GM13977 (cell line): ENCODE measurements around the gene CFAP126.
"Not testable (repeated sequence)": the region's sequence is repeated elsewhere in the genome, so short reads cannot be mapped to it uniquely, and the experiment has no call there.

Experiments
- DNase-seq: peaks from one replicate; pipeline ENCODE4 v3.0.0; 2012; ENCODE audit warnings: low spot score
- CTCF ChIP-seq: IDR thresholded peaks from 2 replicates; pipeline ENCODE4 v1.5.1; 2012; ENCODE audit warnings: mild to moderate bottlenecking, control low read depth; ENCODE audit not compliant: insufficient read depth; ENCODE audit errors: extremely low read depth, missing control alignments
- in situ Hi-C: fragments of 300-500 bp; cut with MboI; formaldehyde crosslinking; loops from one replicate; pipeline ENCODE4 v1.12.0; 2022; ENCODE audit warnings: low sequenced_read_pairs, low pct_unique_long_range_greater_than_20kb, mixed read lengths, inconsistent platforms; ENCODE audit not compliant: unreplicated experiment

Gene CFAP126

GRCh38 chr1:161389691-161390558 lies 22.2 kb upstream of the CFAP126 start:
- DNase-seq = peak; percentile 90
- in situ Hi-C loops = no loop called here
- TF ChIP-seq CTCF = no peak

DNA sequence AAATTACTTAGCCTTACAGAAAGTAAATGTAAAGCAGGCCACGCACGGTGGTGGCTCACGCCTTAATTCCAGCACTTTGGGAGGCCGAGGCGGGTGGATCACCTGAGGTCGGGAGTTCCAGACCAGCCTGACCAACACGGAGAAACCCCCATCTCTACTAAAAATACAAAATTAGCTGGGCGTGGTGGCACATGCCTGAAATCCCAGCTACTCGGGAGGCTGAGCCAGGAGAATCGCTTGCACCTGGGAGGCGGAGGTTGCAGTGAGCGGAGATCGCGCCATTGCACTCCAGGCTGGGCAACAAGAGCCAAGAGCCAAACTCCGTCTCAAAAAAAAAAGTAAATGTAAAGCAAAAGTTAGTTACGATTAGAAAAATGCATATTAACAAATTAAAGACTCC lies 21.5 kb upstream of the CFAP126 start:
- in situ Hi-C loops = not testable (repeated sequence)

GRCh38 chr1:161388639-161389038 lies 21.0 kb upstream of the CFAP126 start:
- no peak for TF ChIP-seq CTCF
- in situ Hi-C loops = no loop called here
- no peak for DNase-seq

More for the DNA sequence above, 21.5 kb upstream of the CFAP126 start:
- DNase-seq = not testable (repeated sequence)

DNA sequence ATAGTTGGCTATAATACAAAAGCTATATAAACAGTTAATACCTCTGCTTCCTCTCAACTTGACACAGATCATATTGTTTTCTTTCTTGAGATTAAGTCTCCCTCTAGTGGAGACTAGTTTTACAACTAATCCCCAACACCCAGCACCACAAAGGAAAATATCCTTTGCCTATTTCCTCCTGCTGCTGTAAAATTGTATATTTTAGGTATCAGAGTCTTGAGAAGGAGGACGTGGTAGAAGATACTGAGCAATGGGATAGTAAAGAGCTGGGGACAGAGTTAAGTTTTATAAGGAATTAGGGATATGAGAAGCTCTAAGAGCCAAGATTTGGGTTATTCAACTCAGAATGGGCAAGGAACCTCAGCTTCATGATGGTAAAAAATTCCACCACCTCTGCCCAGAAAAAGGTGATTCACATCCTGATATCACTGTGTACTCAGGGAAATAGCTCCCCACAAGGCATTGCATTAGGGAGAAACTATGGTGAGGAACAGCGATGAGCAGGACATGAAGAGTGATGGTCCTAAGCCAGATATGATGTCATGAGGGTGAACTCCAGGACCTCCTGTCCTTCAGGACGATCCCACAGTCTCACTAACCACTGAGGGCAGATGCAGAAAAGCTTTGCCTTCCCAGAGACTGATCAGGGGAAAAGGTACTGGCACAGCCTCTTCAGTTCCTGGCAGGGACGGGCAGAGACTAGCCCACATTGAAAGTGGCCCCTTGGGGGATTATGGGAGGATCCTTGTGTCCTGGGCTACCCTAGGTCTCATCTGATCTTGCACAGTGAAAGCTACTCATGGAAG lies 14.7 kb upstream of the CFAP126 start:
- DNase-seq = peak; percentile 55
- TF ChIP-seq CTCF = peak; percentile 72
- in situ Hi-C loops = no loop called here

DNA sequence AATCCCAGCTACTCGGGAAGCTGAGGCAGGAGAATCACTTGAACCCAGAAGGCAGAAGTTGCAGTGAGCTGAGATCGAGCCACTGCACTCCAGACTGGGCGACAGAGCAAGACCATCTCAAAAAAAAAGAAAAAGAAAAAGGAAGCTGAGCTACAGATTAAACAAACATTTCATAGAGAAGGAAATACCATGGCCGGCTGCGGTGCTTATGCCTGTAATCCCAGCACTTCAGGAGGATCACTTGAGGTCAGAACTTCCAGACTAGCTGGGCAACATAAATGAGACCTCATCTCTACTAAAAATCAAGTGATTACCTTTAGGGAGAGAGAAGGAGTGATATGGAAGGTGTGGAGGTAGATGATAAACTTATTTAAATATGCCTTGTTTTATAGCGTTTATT lies 14.0 kb upstream of the CFAP126 start:
- in situ Hi-C loops = no loop called here
- DNase-seq = no peak
- no peak for TF ChIP-seq CTCF

- no peak for DNase-seq
- in situ Hi-C loops = loop anchor here (10.0 kb wide), 1 partner anchor 164 kb away; the partner anchor contains the start of gene FCER1G
- TF ChIP-seq CTCF = no peak
Measured at GRCh38 chr1:161379071-161379470, 11.4 kb upstream of the CFAP126 start.

GRCh38 chr1:161378014-161378413 lies 10.3 kb upstream of the CFAP126 start:
- no peak for DNase-seq
- TF ChIP-seq CTCF = no peak
- in situ Hi-C loops = loop anchor here (10.0 kb wide), 1 partner anchor 163 kb away; the partner anchor contains the start of gene FCER1G
